SU-DHL-6 (cell line): ENCODE results near the gene FAM20C.

ENCODE experiments used
- H2AFZ ChIP-seq: fragments of 200-600 bp; sonication (generic); 2 replicates; pipeline ENCODE4 v1.6.1; 2014; ENCODE audit warnings: low read depth, mild to moderate bottlenecking, moderate library complexity, mixed read lengths, antibody characterized with exemption, low read length; ENCODE audit not compliant: severe bottlenecking
- H3F3A ChIP-seq: fragments of 200-600 bp; shearing (Covaris generic); 2 replicates; pipeline ENCODE4 v1.6.0; 2016; ENCODE audit warnings: antibody characterized with exemption, mild to moderate bottlenecking; ENCODE audit not compliant: insufficient read depth
- H3K27ac ChIP-seq: fragments of 200-600 bp; sonication (generic); 2 replicates; pipeline ENCODE4 v1.5.1; 2016; ENCODE audit warnings: low read depth, mild to moderate bottlenecking, low read length, moderate library complexity, mixed read lengths
- H3K27me3 ChIP-seq: fragments of 200-600 bp; sonication (generic), shearing (Covaris generic); 2 replicates; pipeline ENCODE4 v1.6.0; 2014; ENCODE audit warnings: mild to moderate bottlenecking, low read length
- H3K36me3 ChIP-seq: fragments of 200-600 bp; sonication (generic); 2 replicates; pipeline ENCODE4 v1.6.1; 2014; ENCODE audit warnings: mild to moderate bottlenecking, low read length, mixed read lengths
- H3K4me2 ChIP-seq: fragments of 300-600, 200-600 bp; shearing (Covaris generic), sonication (generic); 2 replicates; pipeline ENCODE4 v1.6.0; 2014; ENCODE audit warnings: low read length, low read depth, mild to moderate bottlenecking; ENCODE audit not compliant: poor library complexity, severe bottlenecking
- H3K4me3 ChIP-seq: fragments of 200-600 bp; sonication (generic); 2 replicates; pipeline ENCODE4 v1.5.1; 2014; ENCODE audit warnings: antibody characterized with exemption, low read length, mild to moderate bottlenecking, mixed read lengths; ENCODE audit not compliant: insufficient read depth, poor library complexity, severe bottlenecking
- H3K79me2 ChIP-seq: fragments of 200-600 bp; sonication (generic); 2 replicates; pipeline ENCODE4 v1.6.1; 2014; ENCODE audit warnings: mild to moderate bottlenecking, low read length, moderate library complexity; ENCODE audit not compliant: insufficient read depth
- H3K9ac ChIP-seq: fragments of 200-600 bp; sonication (generic); 2 replicates; pipeline ENCODE4 v1.7.0; 2014; ENCODE audit warnings: mild to moderate bottlenecking, low read length
- H3K9me2 ChIP-seq: fragments of 200-600 bp; sonication (generic); replicated peaks from 2 replicates; pipeline ENCODE4 v1.6.1; 2014; ENCODE audit warnings: low read length; ENCODE audit not compliant: insufficient read depth
- H3K9me3 ChIP-seq: fragments of 200-600 bp; sonication (generic); 2 replicates; pipeline ENCODE4 v1.6.1; 2014; ENCODE audit warnings: low read length, mixed read lengths; ENCODE audit not compliant: insufficient read depth
- H4K20me1 ChIP-seq: fragments of 200-600 bp; sonication (generic); 2 replicates; pipeline ENCODE4 v1.6.1; 2014; ENCODE audit warnings: low read depth, mild to moderate bottlenecking, antibody characterized with exemption, low read length, moderate library complexity, mixed read lengths
- CTCF ChIP-seq: fragments of 200-600 bp; sonication (generic); IDR thresholded peaks from one replicate; pipeline ENCODE4 v1.5.1; 2017; ENCODE audit warnings: antibody characterized with exemption, mild to moderate bottlenecking, low read length, moderate library complexity; ENCODE audit not compliant: insufficient read depth, poor library complexity, severe bottlenecking
- EZH2phosphoT487 ChIP-seq: fragments of 200-600 bp; sonication (generic), shearing (Covaris generic); conservative IDR thresholded peaks from 2 replicates; pipeline ENCODE4 v1.6.1; 2018; ENCODE audit warnings: mild to moderate bottlenecking, antibody characterized with exemption, low read length, moderate library complexity, mixed read lengths

Gene FAM20C

GRCh38 chr7:307970-308369 is 115.6 kb downstream of the FAM20C start:
- no peak overlapping the region for H2AFZ ChIP-seq
- H3F3A ChIP-seq = no peaks in the 10 kb centered on the region
- no peaks in the 10 kb centered on the region for H3K9me3 ChIP-seq
- H3K4me3 ChIP-seq = no peak overlapping the region
- H3K27ac ChIP-seq = no peak overlapping the region
- no peak overlapping the region for H3K4me2 ChIP-seq
- no peaks in the 10 kb centered on the region for H3K79me2 ChIP-seq
- H4K20me1 ChIP-seq = no peaks in the 10 kb centered on the region
- H3K27me3 ChIP-seq = no peaks in the 10 kb centered on the region
- H3K9me2 ChIP-seq = no peaks in the 10 kb centered on the region
- H3K36me3 ChIP-seq = no peaks in the 10 kb centered on the region
- H3K9ac ChIP-seq = no peak overlapping the region
- TF ChIP-seq EZH2phosphoT487 (no peak), CTCF (no peak)

- Histone ChIP-seq H3K79me2 (no peaks in the 10 kb centered on the region), H3K9ac (no peak overlapping the region), H3K4me3 (no peak overlapping the region), H3K4me2 (no peak overlapping the region), H3K9me3 (no peaks in the 10 kb centered on the region), H3K27ac (no peak overlapping the region), H3K27me3 (no peaks in the 10 kb centered on the region), H3K9me2 (no peaks in the 10 kb centered on the region), H4K20me1 (no peaks in the 10 kb centered on the region), H2AFZ (no peak overlapping the region), H3K36me3 (no peaks in the 10 kb centered on the region), H3F3A (no peaks in the 10 kb centered on the region)
- TF ChIP-seq CTCF (no peak), EZH2phosphoT487 (no peak)
Observed at GRCh38 chr7:309586-310228, 117.3 kb downstream of the FAM20C start.
